ENCODE measurements around the gene HELZ. TPM values are rescaled to one million over a fixed set of nuclear protein-coding genes. Genes with fewer than 3 reads are reported as not detected.
"Not testable (repeated sequence)": the region's sequence is repeated elsewhere in the genome, so short reads cannot be mapped to it uniquely, and the experiment has no call there.

HELZ gene
- total RNA-seq, 2 donors from 2014 or later = 38.7 to 99.4 TPM

DNA sequence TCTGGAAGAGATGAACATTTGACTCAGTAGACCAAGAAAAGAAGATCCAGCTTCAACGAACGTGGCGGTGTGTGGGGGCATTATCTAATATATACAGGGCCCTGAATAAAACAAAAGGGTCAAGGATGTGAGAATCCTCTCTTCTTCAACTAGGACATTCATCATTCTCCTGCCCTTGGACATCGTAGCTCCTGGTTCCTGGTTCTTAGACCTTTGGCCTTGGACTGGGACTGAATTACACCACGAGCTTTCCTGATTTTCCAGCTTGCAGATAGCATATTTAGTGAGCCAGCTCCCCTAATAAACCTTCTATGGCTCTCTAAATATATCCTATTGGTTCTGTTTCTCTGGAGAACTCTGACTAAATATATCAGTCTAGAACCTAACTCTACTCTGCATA lies 29.5 kb upstream of the HELZ start:
- H3K4me1 ChIP-seq (replicated peaks) = no peaks in the 10 kb centered on the region
- no peak overlapping the region for H3K27ac ChIP-seq
- no peak overlapping the region for H3K4me3 ChIP-seq
- no peak for DNase-seq (ENCODE audit: low spot score)
- 89% methylated on average over 5 of the region's 5 CpGs for WGBS
- intact Hi-C loops (cut with DNase I) = no loop called here
- no peak for TF ChIP-seq POLR2A (IDR thresholded peaks at IDR 0.05)
- TF ChIP-seq CTCF (IDR thresholded peaks at IDR 0.05) = no peak
- no peak for TF ChIP-seq POLR2AphosphoS5 (IDR thresholded peaks at IDR 0.05)
- H3K9me3 ChIP-seq = no peaks in the 10 kb centered on the region
- H3K36me3 ChIP-seq = no peaks in the 10 kb centered on the region
- H3K27me3 ChIP-seq (replicated peaks; ENCODE audit: insufficient read depth) = no peaks in the 10 kb centered on the region

DNA sequence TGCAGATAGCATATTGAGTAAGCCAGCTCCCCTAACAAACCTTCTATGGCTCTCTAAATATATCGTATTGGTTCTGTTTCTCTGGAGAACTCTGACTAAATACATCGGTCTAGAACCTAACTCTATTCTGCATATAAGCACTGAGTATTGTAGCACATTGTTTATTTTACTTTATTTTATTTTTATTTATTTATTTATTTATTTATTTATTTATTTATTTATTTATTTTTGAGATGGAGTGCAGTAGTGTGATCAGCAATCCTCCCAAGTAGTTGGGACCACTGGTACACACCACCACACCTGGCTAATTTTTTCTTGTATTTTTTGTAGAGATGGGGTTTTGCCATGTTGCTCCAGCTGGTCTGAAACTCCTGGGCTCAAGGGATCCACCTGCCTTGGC lies 28.9 kb upstream of the HELZ start:
- H3K4me3 ChIP-seq = no peak overlapping the region
- WGBS = 98% methylated on average over 2 of the region's 2 CpGs
- H3K27ac ChIP-seq = no peak overlapping the region
- H3K27me3 ChIP-seq (replicated peaks; ENCODE audit: insufficient read depth) = no peaks in the 10 kb centered on the region
- H3K36me3 ChIP-seq = no peaks in the 10 kb centered on the region
- H3K4me1 ChIP-seq (replicated peaks) = no peaks in the 10 kb centered on the region
- no peaks in the 10 kb centered on the region for H3K9me3 ChIP-seq
- TF ChIP-seq CTCF (IDR thresholded peaks at IDR 0.05) = no peak
- TF ChIP-seq POLR2AphosphoS5 (IDR thresholded peaks at IDR 0.05) = no peak
- TF ChIP-seq POLR2A (IDR thresholded peaks at IDR 0.05) = no peak
- no peak for DNase-seq (ENCODE audit: low spot score)
- intact Hi-C loops (cut with DNase I) = no loop called here

DNA sequence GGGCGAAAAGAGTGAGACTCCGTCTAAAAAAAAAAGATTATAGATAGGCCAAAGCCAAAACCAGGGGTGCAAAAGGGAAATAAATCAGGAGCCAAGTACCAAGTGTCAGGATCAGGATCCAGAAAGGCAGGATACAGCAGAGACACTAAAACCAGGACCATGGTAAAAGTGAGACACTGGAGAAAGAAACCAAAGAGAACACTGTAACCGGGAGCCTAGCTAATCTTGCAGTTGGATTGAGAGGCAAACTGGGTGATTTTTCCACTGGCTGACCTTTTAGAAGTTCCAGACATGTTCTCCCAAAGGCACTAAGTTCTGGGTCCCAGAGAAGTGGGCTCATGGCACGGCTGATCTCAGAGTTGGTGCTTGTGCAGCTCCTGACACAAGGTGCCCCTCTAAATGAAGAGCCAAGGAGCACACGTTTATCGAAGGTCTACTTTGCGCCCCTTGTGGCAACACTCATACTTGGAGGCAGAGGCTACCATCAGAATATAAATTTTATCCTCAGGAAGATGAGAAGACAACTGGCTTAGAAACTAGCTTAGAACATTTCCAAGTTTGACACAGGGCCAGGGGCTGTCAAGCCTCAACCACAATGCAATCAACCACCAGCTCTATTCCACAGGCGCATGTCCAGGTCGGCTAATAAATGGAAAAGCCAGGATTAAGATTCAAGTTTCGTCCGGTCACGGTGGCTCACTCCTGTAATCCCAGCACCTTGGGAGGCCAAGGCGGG lies 27.5 kb upstream of the HELZ start:
- DNase-seq (ENCODE audit: low spot score) = no peak
- H3K36me3 ChIP-seq = no peaks in the 10 kb centered on the region
- no peak overlapping the region for H3K4me3 ChIP-seq
- no peaks in the 10 kb centered on the region for H3K4me1 ChIP-seq (replicated peaks)
- no peaks in the 10 kb centered on the region for H3K9me3 ChIP-seq
- no peak for TF ChIP-seq POLR2A (IDR thresholded peaks at IDR 0.05)
- no peak for TF ChIP-seq CTCF (IDR thresholded peaks at IDR 0.05)
- no peak for TF ChIP-seq POLR2AphosphoS5 (IDR thresholded peaks at IDR 0.05)
- no peak overlapping the region for H3K27ac ChIP-seq
- intact Hi-C loops (cut with DNase I) = no loop called here
- H3K27me3 ChIP-seq (replicated peaks; ENCODE audit: insufficient read depth) = no peaks in the 10 kb centered on the region
- 78% methylated on average over 13 of the region's 13 CpGs for WGBS

DNA sequence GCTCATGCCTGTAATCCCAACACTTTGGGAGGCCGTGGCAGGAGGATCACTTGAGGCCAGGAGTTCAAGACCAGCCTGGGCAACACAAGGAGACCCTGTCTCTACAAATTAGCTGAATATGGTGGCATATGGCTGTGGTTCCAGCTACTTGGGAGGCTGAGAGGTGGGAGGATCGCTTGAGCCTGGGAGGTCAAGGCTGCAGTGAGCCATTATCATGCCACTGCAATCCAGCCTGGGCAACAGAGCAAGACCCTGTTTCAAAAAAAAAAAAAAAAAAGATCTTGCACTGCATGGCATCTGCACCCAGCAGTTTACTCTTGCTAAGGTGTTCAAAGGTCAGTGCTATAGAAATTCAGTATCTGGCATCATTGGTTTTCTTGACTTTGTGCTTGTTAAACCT lies 26.2 kb upstream of the HELZ start:
- intact Hi-C loops (cut with DNase I); H3K27me3 ChIP-seq (replicated peaks; ENCODE audit: insufficient read depth); H3K4me3 ChIP-seq; H3K27ac ChIP-seq; H3K4me1 ChIP-seq (replicated peaks); H3K36me3 ChIP-seq; H3K9me3 ChIP-seq; DNase-seq (ENCODE audit: low spot score): not testable (repeated sequence)
- WGBS = 87% methylated on average over 2 of the region's 2 CpGs

DNA sequence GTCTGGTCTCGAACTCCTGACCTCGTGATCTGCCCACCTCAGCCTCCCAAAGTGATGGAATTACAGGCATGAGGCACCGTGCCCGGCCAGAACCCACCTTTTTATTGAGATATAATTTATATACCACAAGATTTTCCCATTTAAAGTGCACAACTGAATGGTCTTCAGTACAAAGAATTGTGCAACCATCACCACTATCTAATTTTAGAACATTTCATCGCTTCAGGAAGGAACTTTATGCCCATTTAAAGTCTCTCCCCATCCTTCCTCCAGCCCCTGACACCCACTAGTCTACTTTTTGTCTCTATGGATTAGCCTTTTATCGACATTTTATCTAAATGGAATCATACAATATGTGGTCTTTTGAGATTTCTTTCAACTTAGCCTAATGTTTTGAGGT lies 25.4 kb upstream of the HELZ start:
- no peak for DNase-seq (ENCODE audit: low spot score)
- no peaks in the 10 kb centered on the region for H3K9me3 ChIP-seq
- 76% methylated on average over 6 of the region's 6 CpGs for WGBS
- TF ChIP-seq CTCF (IDR thresholded peaks at IDR 0.05) = no peak
- TF ChIP-seq POLR2AphosphoS5 (IDR thresholded peaks at IDR 0.05) = no peak
- TF ChIP-seq POLR2A (IDR thresholded peaks at IDR 0.05) = no peak
- H3K4me1 ChIP-seq (replicated peaks) = no peaks in the 10 kb centered on the region
- no peaks in the 10 kb centered on the region for H3K36me3 ChIP-seq
- intact Hi-C loops (cut with DNase I) = no loop called here
- no peak overlapping the region for H3K27ac ChIP-seq
- no peak overlapping the region for H3K4me3 ChIP-seq
- H3K27me3 ChIP-seq (replicated peaks; ENCODE audit: insufficient read depth) = no peaks in the 10 kb centered on the region

All from prostate gland (tissue), 2 donors.